GM19099 (cell line): ENCODE data around the gene PSMD7.

Experiments used
- POLR2A ChIP-seq: IDR thresholded peaks from 3 replicates; pipeline ENCODE4 v1.6.1; 2011; ENCODE audit warnings: low read depth; ENCODE audit not compliant: insufficient read length; ENCODE audit errors: extremely low read depth

The PSMD7 gene

GRCh38 chr16:74281300-74281699 lies 15.3 kb upstream of the PSMD7 start:
- no peak for TF ChIP-seq POLR2A

GRCh38 chr16:74283716-74284115 lies 12.9 kb upstream of the PSMD7 start:
- TF ChIP-seq POLR2A: no peak

- TF ChIP-seq POLR2A: no peak
These were observed 8.5 kb upstream of the PSMD7 start for GRCh38 chr16:74288065-74288464.

GRCh38 chr16:74290356-74290755 lies 6.3 kb upstream of the PSMD7 start:
- TF ChIP-seq POLR2A: no peak

GRCh38 chr16:74291176-74291575 lies 5.4 kb upstream of the PSMD7 start:
- no peak for TF ChIP-seq POLR2A

- no peak for TF ChIP-seq POLR2A
These were observed 4.9 kb upstream of the PSMD7 start for GRCh38 chr16:74291577-74292208.

- TF ChIP-seq POLR2A: no peak
These were observed 546 bp upstream of the PSMD7 start for GRCh38 chr16:74296104-74296431.

- no peak for TF ChIP-seq POLR2A
These were observed 591 bp downstream of the PSMD7 start for GRCh38 chr16:74297145-74297665.

GRCh38 chr16:74298104-74298503 lies 1.5 kb downstream of the PSMD7 start:
- TF ChIP-seq POLR2A: no peak

GRCh38 chr16:74302341-74302740 lies 5.7 kb downstream of the PSMD7 start:
- TF ChIP-seq POLR2A: no peak

GRCh38 chr16:74304164-74304834 lies 7.7 kb downstream of the PSMD7 start:
- TF ChIP-seq POLR2A: no peak

- no peak for TF ChIP-seq POLR2A
These were observed 8.2 kb downstream of the PSMD7 start for GRCh38 chr16:74304835-74305176.

GRCh38 chr16:74305281-74305680 lies 8.7 kb downstream of the PSMD7 start:
- no peak for TF ChIP-seq POLR2A

GRCh38 chr16:74305978-74306784 lies 9.6 kb downstream of the PSMD7 start:
- TF ChIP-seq POLR2A: no peak

GRCh38 chr16:74307383-74307782 lies 10.8 kb downstream of the PSMD7 start:
- no peak for TF ChIP-seq POLR2A
